ENCODE results near the gene DNMBP. TPM values are rescaled to one million over a fixed set of nuclear protein-coding genes. Genes with fewer than 3 reads are reported as not detected.

Gene DNMBP
- total and polyA plus RNA-seq, 2 of the 4 experiments (the other 2 are of a cell fraction): 10.9 to 13.6 TPM

GRCh38 chr10:100057948-100058347, 48.2 kb upstream of the DNMBP start:
- Histone ChIP-seq H3K9ac (ENCODE audit: low read depth, low read length) (no peak overlapping the region), H3K4ac (ENCODE audit: low read depth, low read length) (no peak overlapping the region), H4K8ac (ENCODE audit: low read depth in 2 of 2, low read length in 2 of 2) (no peak overlapping the region), H2BK15ac (ENCODE audit: low read depth, low read length) (no peak overlapping the region), H3K4me1 (ENCODE audit: control insufficient read depth, insufficient read depth, low read length) (no peaks in the 10 kb centered on the region), H2BK5ac (ENCODE audit: low read depth, low read length, poor library complexity, severe bottlenecking) (no peak overlapping the region), H3K4me2 (ENCODE audit: low read depth, low read length) (no peak overlapping the region), H3K27ac (ENCODE audit: insufficient read depth, low read length) (no peak overlapping the region), H3K79me1 (ENCODE audit: low read depth in 1 of 2, low read length in 2 of 2) (no peaks in the 10 kb centered on the region), H2AK9ac (replicated peaks; ENCODE audit: low read depth, low read length, poor library complexity) (no peak overlapping the region), H4K5ac (ENCODE audit: low read depth, low read length) (no peak overlapping the region), H4K91ac (ENCODE audit: insufficient read depth, low read depth, low read length) (no peak overlapping the region), H4K20me1 (ENCODE audit: insufficient read depth, low read length) (no peaks in the 10 kb centered on the region), H3K9me3 (ENCODE audit: control insufficient read depth, insufficient read depth, low read length) (no peaks in the 10 kb centered on the region), H2AFZ (replicated peaks; ENCODE audit: low read length, poor library complexity) (no peak overlapping the region), H3K4me3 (ENCODE audit: insufficient read depth, low read depth, low read length) (no peak overlapping the region), H2AK5ac (ENCODE audit: low read depth, low read length) (no peak overlapping the region), H3K27me3 (ENCODE audit: control insufficient read depth, insufficient read depth, low read length) (peaks cover 14% of the 10 kb centered on the region), H3K18ac (ENCODE audit: low read depth, low read length) (no peak overlapping the region), H3K36me3 (ENCODE audit: control insufficient read depth, insufficient read depth, low read length) (no peaks in the 10 kb centered on the region), H3K56ac (ENCODE audit: extremely low read depth, insufficient read depth, low read length) (no peak overlapping the region), H3K14ac (replicated peaks; ENCODE audit: low read depth, low read length) (no peak overlapping the region), H3K23ac (ENCODE audit: low read depth, low read length) (no peak overlapping the region), H3K9me1 (ENCODE audit: insufficient read depth, low read length) (no peaks in the 10 kb centered on the region), H2BK20ac (ENCODE audit: low read depth, low read length) (no peak overlapping the region), H2BK120ac (ENCODE audit: low read depth, low read length) (no peak overlapping the region)
- 0% methylated on average over 1 of the region's 1 CpG; no CpG with 5 or more reads in 1 of the 2 experiments for WGBS, 2 experiments (ENCODE audit: extremely low coverage in 2 of 2, insufficient read length in 1 of 2)
- TF ChIP-seq NFE2L2 (IDR thresholded peaks at IDR 0.05; ENCODE audit: low read depth, low read length) (no peak), USF2 (IDR thresholded peaks at IDR 0.05; ENCODE audit: low read depth, low read length) (no peak), CHD1 (IDR thresholded peaks at IDR 0.05; ENCODE audit: low read depth, low read length) (no peak), BHLHE40 (IDR thresholded peaks at IDR 0.05; ENCODE audit: low read depth, low read length) (no peak), MXI1 (IDR thresholded peaks at IDR 0.05; ENCODE audit: borderline replicate concordance, low read depth, low read length) (no peak), SMC3 (IDR thresholded peaks at IDR 0.05; ENCODE audit: low read depth, low read length) (no peak), FOS (IDR thresholded peaks at IDR 0.05; ENCODE audit: low read depth, low read length) (no peak), POLR2A (IDR thresholded peaks at IDR 0.05; ENCODE audit: low read depth, low read length) (no peak)
- CTCF ChIA-PET: interaction anchor here (1.7 kb wide), 1 partner anchor 12 kb away, joined by 12 read pairs; no protein-coding TSS in a partner anchor
- POLR2A ChIA-PET (ENCODE audit: unreplicated experiment): no interaction called here
- no peak for DNase-seq
- in situ Hi-C loops (cut with MboI; ENCODE audit: low sequenced_read_pairs) (no loop called here), dilution Hi-C loops (cut with HindIII; ENCODE audit: low sequenced_read_pairs, unreplicated experiment) (no loop called here), intact Hi-C loops (cut with micrococcal nuclease) (no loop called here)
- ATAC-seq (ENCODE audit: low read depth): no peak
- no TSS peak for BruUV-seq (replicated peaks)
